Smooth muscle cell (in vitro differentiated cells): Measurements from ENCODE around the gene GIMAP7. TPM values are rescaled to one million over a fixed set of nuclear protein-coding genes. Genes with fewer than 3 reads are reported as not detected.
"Not testable (repeated sequence)": the region's sequence is repeated elsewhere in the genome, so short reads cannot be mapped to it uniquely, and the experiment has no call there.

ENCODE experiments used
- DNase-seq: peaks from one replicate; lab custom pipeline; 2025; ENCODE audit not compliant: unreplicated experiment; lab: John Stamatoyannopoulos, UW
- H2AFZ ChIP-seq: fragments of 200-600 bp; sonication (generic); 2 replicates; pipeline ENCODE4 v1.6.0; 2016; ENCODE audit warnings: antibody characterized with exemption, low read depth, mild to moderate bottlenecking
- H3F3A ChIP-seq: fragments of 200-600 bp; sonication (generic); 2 replicates; pipeline ENCODE4 v1.6.0; 2017; ENCODE audit warnings: antibody characterized with exemption, low read depth
- H3K27ac ChIP-seq: fragments of 200-600 bp; sonication (generic); 2 replicates; pipeline ENCODE4 v1.5.1; 2016; ENCODE audit warnings: low read depth, mild to moderate bottlenecking
- H3K27me3 ChIP-seq: fragments of 200-600 bp; sonication (generic); 2 replicates; pipeline ENCODE4 v1.6.1; 2016; ENCODE audit warnings: low read depth, mild to moderate bottlenecking
- H3K36me3 ChIP-seq: fragments of 200-600 bp; sonication (generic); 2 replicates; pipeline ENCODE4 v1.5.1; 2016; ENCODE audit warnings: low read depth
- H3K4me1 ChIP-seq: fragments of 200-600 bp; sonication (generic); 2 replicates; pipeline ENCODE4 v1.5.1; 2016; ENCODE audit warnings: low read depth
- H3K4me2 ChIP-seq: fragments of 200-600 bp; sonication (generic); 2 replicates; pipeline ENCODE4 v1.6.0; 2016; ENCODE audit warnings: mild to moderate bottlenecking
- H3K4me3 ChIP-seq: fragments of 200-600 bp; sonication (generic); 2 replicates; pipeline ENCODE4 v1.5.1; 2016; ENCODE audit warnings: mild to moderate bottlenecking
- H3K79me2 ChIP-seq: fragments of 200-600 bp; sonication (generic); 2 replicates; pipeline ENCODE4 v1.6.0; 2016; ENCODE audit warnings: low read depth, mild to moderate bottlenecking
- H3K9ac ChIP-seq: fragments of 200-600 bp; sonication (generic); 2 replicates; pipeline ENCODE4 v1.6.0; 2016; ENCODE audit warnings: low read depth
- H3K9me3 ChIP-seq: fragments of 200-600 bp; sonication (generic); replicated peaks from 2 replicates; pipeline ENCODE4 v1.5.1; 2016; ENCODE audit warnings: low read depth
- H4K20me1 ChIP-seq: fragments of 200-600 bp; sonication (generic); 2 replicates; pipeline ENCODE4 v1.6.0; 2016; ENCODE audit warnings: low read depth
- CTCF ChIP-seq: fragments of 200-600 bp; sonication (generic); IDR thresholded peaks from 2 replicates; pipeline ENCODE4 v1.5.1; 2017; ENCODE audit warnings: borderline replicate concordance, mild to moderate bottlenecking, antibody characterized with exemption; ENCODE audit not compliant: insufficient read depth, poor library complexity, severe bottlenecking
- WGBS: methylation state at CpG from one replicate; pipeline ENCODE4 v1.1.7; 2016; ENCODE audit warnings: low lambda C conversion rate; 5-methylcytosine and 5-hydroxymethylcytosine counted together
- polyA plus RNA-seq: library from polyadenylated mRNA; unstranded; fragments of >200 nt; fragmentation: Nextera tagmentation; extraction: Ambion mirVana; gene quantifications from 2 replicates; pipeline ENCODE4 v1.2.1, GENCODE V29; 2016
- total RNA-seq: library from RNA; depleted of rRNA; stranded (reverse); fragments of >200 nt; gene quantifications from 2 replicates; pipeline ENCODE4 v1.2.3, GENCODE V29; 2014

GIMAP7 gene
- total and polyA plus RNA-seq, 2 experiments from 2014 or later: not detected

- Histone ChIP-seq H4K20me1 (no peaks in the 10 kb centered on the region), H3K27ac (no peak overlapping the region), H3K79me2 (no peaks in the 10 kb centered on the region), H3K36me3 (no peaks in the 10 kb centered on the region), H3K9me3 (no peaks in the 10 kb centered on the region), H3K4me1 (no peaks in the 10 kb centered on the region), H3F3A (no peaks in the 10 kb centered on the region), H3K9ac (no peak overlapping the region), H3K4me3 (no peak overlapping the region), H3K4me2 (no peak overlapping the region), H3K27me3 (no peaks in the 10 kb centered on the region), H2AFZ (no peak overlapping the region)
- no peak for TF ChIP-seq CTCF
- DNase-seq: no peak
- 66% methylated on average over 2 of the region's 2 CpGs for WGBS
These were observed 4.6 kb downstream of the GIMAP7 start for GRCh38 chr7:150519310-150519709.

GRCh38 chr7:150520145-150520544, 5.5 kb downstream of the GIMAP7 start:
- H3K4me2 ChIP-seq: no peak overlapping the region
- no peaks in the 10 kb centered on the region for H4K20me1 ChIP-seq
- 82% methylated on average over 8 of the region's 8 CpGs for WGBS
- no peak for TF ChIP-seq CTCF
- DNase-seq: no peak
- H3K4me3 ChIP-seq: no peak overlapping the region
- no peak overlapping the region for H2AFZ ChIP-seq
- H3K27ac ChIP-seq: no peak overlapping the region
- no peaks in the 10 kb centered on the region for H3K36me3 ChIP-seq
- no peaks in the 10 kb centered on the region for H3K4me1 ChIP-seq
- H3F3A ChIP-seq: no peaks in the 10 kb centered on the region
- no peaks in the 10 kb centered on the region for H3K79me2 ChIP-seq
- no peak overlapping the region for H3K9ac ChIP-seq
- H3K27me3 ChIP-seq: no peaks in the 10 kb centered on the region
- H3K9me3 ChIP-seq: no peaks in the 10 kb centered on the region

DNA sequence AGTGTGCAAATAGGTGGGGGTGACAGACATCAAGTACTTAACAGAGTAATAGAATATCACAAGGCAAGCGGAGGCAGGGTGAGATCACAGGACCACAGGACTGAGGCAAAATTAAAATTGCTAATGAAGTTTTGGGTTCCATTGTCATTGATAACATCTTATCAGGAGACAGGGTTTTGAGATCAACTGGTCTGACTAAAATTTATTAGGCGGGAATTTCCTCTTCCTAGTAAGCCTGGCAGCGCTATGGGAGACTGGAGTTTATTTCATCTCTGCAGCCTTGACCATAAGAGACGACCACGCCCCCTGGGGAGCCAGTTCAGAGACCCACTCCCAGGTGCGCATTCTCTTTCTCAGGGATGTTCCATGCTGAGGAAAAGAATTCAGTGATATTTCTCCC, 8.3 kb downstream of the GIMAP7 start:
- not testable (repeated sequence) for H3K36me3 ChIP-seq, H3F3A ChIP-seq, H2AFZ ChIP-seq, H3K27ac ChIP-seq, H3K27me3 ChIP-seq, H3K4me1 ChIP-seq, DNase-seq, H4K20me1 ChIP-seq, H3K4me3 ChIP-seq, H3K79me2 ChIP-seq, H3K4me2 ChIP-seq, H3K9me3 ChIP-seq, H3K9ac ChIP-seq
- 53% methylated on average over 6 of the region's 6 CpGs for WGBS

GRCh38 chr7:150524018-150524417, 9.3 kb downstream of the GIMAP7 start:
- Histone ChIP-seq H2AFZ (no peak overlapping the region), H3K4me2 (no peak overlapping the region), H3K79me2 (no peaks in the 10 kb centered on the region), H3K27me3 (no peaks in the 10 kb centered on the region), H3K36me3 (no peaks in the 10 kb centered on the region), H3K4me1 (no peaks in the 10 kb centered on the region), H3K9me3 (no peaks in the 10 kb centered on the region), H3K9ac (no peak overlapping the region), H3K4me3 (no peak overlapping the region), H3K27ac (no peak overlapping the region), H4K20me1 (no peaks in the 10 kb centered on the region), H3F3A (no peaks in the 10 kb centered on the region)
- TF ChIP-seq CTCF: no peak
- WGBS: 34% methylated on average over 2 of the region's 2 CpGs
- no peak for DNase-seq
